Natural killer cell (primary cell): ENCODE results near the gene PDE6B. TPM values are rescaled to one million over a fixed set of nuclear protein-coding genes. Genes with fewer than 3 reads are reported as not detected.
"Not testable (repeated sequence)": the region's sequence is repeated elsewhere in the genome, so short reads cannot be mapped to it uniquely, and the experiment has no call there.

Experiments
- ATAC-seq, 3 donors: fragments of 150-1000 bp in 2 of 3; fragments of 200-7000 bp in 1 of 3; cut with Tn5 transposase; 1 replicate in 1 of 3; 2 replicates in 2 of 3; pipeline ENCODE4 v1.10.0; 2021; ENCODE audit warnings: mild to moderate bottlenecking in 2 of 3, moderate library complexity in 2 of 3
- DNase-seq, 2 donors: peaks; one replicate each; pipeline versions ENCODE4 v3.0.0 to v3.0.0-alpha.2; 2013 to 2021; ENCODE audit warnings: mixed read lengths in 1 of 2
- H3K27ac ChIP-seq: one replicate; pipeline ENCODE4 v1.5.1; 2013; ENCODE audit warnings: mild to moderate bottlenecking, low read length
- H3K27me3 ChIP-seq: one replicate; pipeline ENCODE4 v1.6.1; 2013; ENCODE audit warnings: low read length; ENCODE audit not compliant: control insufficient read depth, insufficient read depth
- H3K36me3 ChIP-seq: one replicate; pipeline ENCODE4 v1.6.1; 2013; ENCODE audit warnings: low read length; ENCODE audit not compliant: control insufficient read depth, insufficient read depth
- H3K4me1 ChIP-seq: one replicate; pipeline ENCODE4 v1.6.1; 2013; ENCODE audit warnings: low read length; ENCODE audit not compliant: control insufficient read depth, insufficient read depth
- H3K4me3 ChIP-seq: one replicate; pipeline ENCODE4 v1.5.1; 2013; ENCODE audit warnings: low read length
- H3K9me3 ChIP-seq: one replicate; pipeline ENCODE4 v1.6.1; 2013; ENCODE audit warnings: low read length; ENCODE audit not compliant: control insufficient read depth, insufficient read depth
- H3K27ac Mint-ChIP-seq, 2 donors: one replicate each; pipeline ENCODE4 v1.8.0; 2022; ENCODE audit warnings: mild to moderate bottlenecking in 2 of 2, mixed read lengths in 2 of 2, moderate library complexity in 1 of 2
- H3K27me3 Mint-ChIP-seq, 2 donors: one replicate each; pipeline ENCODE4 v1.8.0; 2022; ENCODE audit warnings: low read depth in 2 of 2, mixed read lengths in 2 of 2
- H3K36me3 Mint-ChIP-seq: one replicate; pipeline ENCODE4 v1.8.0; 2022; ENCODE audit warnings: mixed read lengths
- H3K4me1 Mint-ChIP-seq, 2 donors: one replicate each; pipeline ENCODE4 v1.8.0; 2022; ENCODE audit warnings: mixed read lengths in 2 of 2
- H3K4me3 Mint-ChIP-seq: one replicate; pipeline ENCODE4 v1.8.0; 2022; ENCODE audit warnings: mild to moderate bottlenecking, moderate library complexity, mixed read lengths
- H3K9me3 Mint-ChIP-seq, 2 donors: one replicate each; pipeline ENCODE4 v1.8.0; 2022; ENCODE audit warnings: mixed read lengths in 2 of 2
- CTCF ChIP-seq: fragments of 200-600 bp; IDR thresholded peaks from one replicate; pipeline ENCODE4 v1.8.0; 2022; ENCODE audit warnings: antibody characterized with exemption
- WGBS: methylation state at CpG from one replicate; pipeline ENCODE4 v1.1.7; 2013; ENCODE audit warnings: missing lambda C conversion rate; ENCODE audit not compliant: insufficient coverage; 5-methylcytosine and 5-hydroxymethylcytosine counted together
- intact Hi-C: fragments of 100-400 bp; cut with micrococcal nuclease; formaldehyde crosslinking; loops from one replicate; pipeline ENCODE4 v1.14.2; 2022
- total RNA-seq, 4 donors: library from RNA; stranded (reverse); fragments of 120-200 nt in 1 of 4; gene quantifications; one replicate each; pipeline versions ENCODE4 v1.2.3 to v1.2.4, GENCODE V29; 2013 to 2022

PDE6B gene
- total RNA-seq, 3 donors from 2014 or later (not counting 1 experiment from before 2014, with no cell fraction given), result 15.8 to 18.8 (median 17.2) TPM

GRCh38 chr4:590313-590841 lies 35.0 kb upstream of the PDE6B start:
- no peak for DNase-seq
- Mint-ChIP-seq H3K27me3 (peaks cover 26 to 46% of the 10 kb centered on the region in 2 donors), H3K9me3 (peaks cover 2 to 5% of the 10 kb centered on the region in 2 donors), H3K27ac (no peak overlapping the region), H3K4me3 (no peak overlapping the region), H3K36me3 (no peaks in the 10 kb centered on the region), H3K4me1 (no peaks in the 10 kb centered on the region)
- Histone ChIP-seq H3K4me1 (no peaks in the 10 kb centered on the region), H3K27ac (no peak overlapping the region), H3K9me3 (no peaks in the 10 kb centered on the region), H3K36me3 (no peaks in the 10 kb centered on the region), H3K27me3 (no peaks in the 10 kb centered on the region), H3K4me3 (no peak overlapping the region)
- no peak for TF ChIP-seq CTCF
- WGBS, result 89% methylated on average over 10 of the region's 12 CpGs
- intact Hi-C loops, result no loop called here
- no peak for ATAC-seq

- H3K27me3 ChIP-seq, intact Hi-C loops, H3K36me3 Mint-ChIP-seq, H3K4me1 Mint-ChIP-seq, H3K9me3 ChIP-seq, H3K27ac Mint-ChIP-seq, H3K36me3 ChIP-seq, DNase-seq, H3K4me3 Mint-ChIP-seq, ATAC-seq, H3K4me1 ChIP-seq, H3K27ac ChIP-seq, H3K4me3 ChIP-seq, H3K9me3 Mint-ChIP-seq: not testable (repeated sequence)
- peaks cover 20 to 53% of the 10 kb centered on the region in 2 donors for H3K27me3 Mint-ChIP-seq
- 87% methylated on average over 9 of the region's 13 CpGs for WGBS
Observed at GRCh38 chr4:592178-592577, 33.2 kb upstream of the PDE6B start.

GRCh38 chr4:592825-593520 lies 32.4 kb upstream of the PDE6B start:
- H3K36me3 Mint-ChIP-seq, result no peaks in the 10 kb centered on the region
- no peaks in the 10 kb centered on the region for H3K36me3 ChIP-seq
- no peak for TF ChIP-seq CTCF
- 98% methylated on average over 4 of the region's 5 CpGs for WGBS
- peaks cover 2 to 5% of the 10 kb centered on the region in 2 donors for H3K9me3 Mint-ChIP-seq
- no peaks in the 10 kb centered on the region for H3K4me1 ChIP-seq
- no peak overlapping the region for H3K27ac ChIP-seq
- H3K4me1 Mint-ChIP-seq, result no peaks in the 10 kb centered on the region
- intact Hi-C loops, result no loop called here
- H3K4me3 ChIP-seq, result no peak overlapping the region
- H3K27ac Mint-ChIP-seq, result no peak overlapping the region
- no peaks in the 10 kb centered on the region for H3K9me3 ChIP-seq
- ATAC-seq (no peak), DNase-seq (no peak)
- no peaks in the 10 kb centered on the region for H3K27me3 ChIP-seq
- H3K27me3 Mint-ChIP-seq, result peaks cover 23 to 52% of the 10 kb centered on the region in 2 donors
- H3K4me3 Mint-ChIP-seq, result no peak overlapping the region

GRCh38 chr4:598925-599324 lies 26.4 kb upstream of the PDE6B start:
- peaks cover 24 to 48% of the 10 kb centered on the region in 2 donors for H3K27me3 Mint-ChIP-seq
- WGBS, result 71% methylated on average over 3 of the region's 3 CpGs
- no peak overlapping the region for H3K27ac ChIP-seq
- H3K9me3 Mint-ChIP-seq, result peaks cover 2 to 5% of the 10 kb centered on the region in 2 donors
- no peak for DNase-seq
- no peak for ATAC-seq
- peaks cover 3% of the 10 kb centered on the region for H3K27me3 ChIP-seq
- H3K4me1 ChIP-seq, result peaks cover 3% of the 10 kb centered on the region
- intact Hi-C loops, result no loop called here
- no peak overlapping the region for H3K4me3 Mint-ChIP-seq
- H3K36me3 Mint-ChIP-seq, result no peaks in the 10 kb centered on the region
- H3K27ac Mint-ChIP-seq, result no peak overlapping the region
- no peaks in the 10 kb centered on the region for H3K9me3 ChIP-seq
- H3K4me1 Mint-ChIP-seq, result peaks cover 5% of the 10 kb centered on the region in 2 donors
- H3K36me3 ChIP-seq, result no peaks in the 10 kb centered on the region
- TF ChIP-seq CTCF, result no peak
- H3K4me3 ChIP-seq, result no peak overlapping the region
